ENCODE results near the gene NUP93.
A peak's percentile ranks its signal among the peaks of the same experiment; 100 is the strongest.

NUP93 gene

GRCh38 chr16:56729735-56730662, at the start of gene NUP93:
Gene NUP93 (plus strand): TSS chr16:56730129. CDS start chr16:56748248, 18,119 bp downstream.
- peak; percentile 90 for DNase-seq (ENCODE audit: low read depth)

GRCh38 chr16:56681939-56682702, 47.8 kb upstream of the NUP93 start, which contains the start of gene MT1X:
Gene MT1X (plus strand): TSS chr16:56682470. CDS start chr16:56682541, 71 bp downstream.
- DNase-seq (ENCODE audit: low read depth), result peak; percentile 91

DNA sequence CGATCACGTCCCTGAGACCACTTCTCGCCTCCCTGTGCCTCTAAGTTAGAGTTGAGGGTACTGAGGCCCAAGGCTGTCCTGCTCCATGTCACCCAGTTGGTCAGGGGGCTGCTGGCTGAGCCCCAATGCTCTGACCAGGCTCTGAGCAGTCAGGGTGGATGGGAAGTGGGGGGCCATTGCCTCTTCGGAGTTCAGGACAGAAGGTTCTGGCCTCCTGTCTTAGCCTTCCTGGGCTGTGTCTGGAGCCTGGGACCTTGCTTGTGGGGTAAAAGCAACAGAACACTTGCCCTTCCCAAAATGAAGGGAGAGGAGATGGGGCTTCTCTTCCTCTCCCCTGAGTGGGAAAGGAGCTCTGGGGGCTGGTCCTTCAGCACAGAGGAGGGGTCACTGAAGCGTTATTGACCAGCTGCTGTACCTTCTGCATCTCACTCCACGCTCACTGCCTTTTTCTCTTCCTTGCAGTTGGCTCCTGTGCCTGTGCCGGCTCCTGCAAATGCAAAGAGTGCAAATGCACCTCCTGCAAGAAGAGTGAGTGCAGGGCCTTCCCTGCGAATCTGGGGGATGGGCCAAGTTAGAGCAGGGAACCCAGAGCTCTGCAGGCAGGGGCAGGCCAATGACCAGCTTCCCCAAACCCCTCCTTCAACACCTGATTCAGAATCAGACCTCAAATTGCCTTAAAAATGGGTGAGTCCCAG, 47.1 kb upstream of the NUP93 start:
- DNase-seq (ENCODE audit: low read depth), result no peak

DNA sequence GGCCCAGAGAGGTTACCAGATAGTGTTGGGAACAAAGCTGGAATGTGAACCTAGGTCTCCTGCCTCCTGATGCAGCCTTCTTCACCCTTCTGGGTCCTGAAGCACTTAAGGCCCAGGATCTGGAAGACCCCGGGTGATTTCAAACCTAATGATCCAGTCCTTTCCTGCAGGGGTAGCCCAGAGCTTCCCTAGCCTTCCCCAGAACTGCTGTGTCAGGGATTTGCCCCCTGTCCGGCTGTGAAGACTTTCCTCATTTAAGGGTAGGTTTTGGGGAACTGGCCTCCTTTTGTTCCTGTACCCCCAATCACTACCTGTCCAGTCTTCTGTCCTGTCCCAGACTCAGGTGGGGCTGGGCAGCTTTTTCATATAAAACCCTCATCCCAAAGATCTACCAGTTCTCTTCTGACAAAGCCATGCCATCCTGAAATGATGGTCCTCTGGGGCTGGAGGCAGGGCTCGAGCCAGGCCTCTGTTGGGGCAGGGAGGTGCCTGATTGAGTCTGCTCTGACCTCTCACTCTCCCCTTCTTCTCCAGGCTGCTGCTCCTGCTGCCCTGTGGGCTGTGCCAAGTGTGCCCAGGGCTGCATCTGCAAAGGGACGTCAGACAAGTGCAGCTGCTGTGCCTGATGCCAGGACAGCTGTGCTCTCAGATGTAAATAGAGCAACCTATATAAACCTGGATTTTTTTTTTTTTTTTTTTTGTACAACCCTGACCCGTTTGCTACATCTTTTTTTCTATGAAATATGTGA, 46.3 kb upstream of the NUP93 start:
- DNase-seq (ENCODE audit: low read depth), result no peak

- DNase-seq (ENCODE audit: low read depth), result no peak
These were observed 45.5 kb upstream of the NUP93 start for GRCh38 chr16:56684256-56684925.

- DNase-seq (ENCODE audit: low read depth), result peak; percentile 36
These were observed 44.9 kb upstream of the NUP93 start for GRCh38 chr16:56684926-56685590.

DNA sequence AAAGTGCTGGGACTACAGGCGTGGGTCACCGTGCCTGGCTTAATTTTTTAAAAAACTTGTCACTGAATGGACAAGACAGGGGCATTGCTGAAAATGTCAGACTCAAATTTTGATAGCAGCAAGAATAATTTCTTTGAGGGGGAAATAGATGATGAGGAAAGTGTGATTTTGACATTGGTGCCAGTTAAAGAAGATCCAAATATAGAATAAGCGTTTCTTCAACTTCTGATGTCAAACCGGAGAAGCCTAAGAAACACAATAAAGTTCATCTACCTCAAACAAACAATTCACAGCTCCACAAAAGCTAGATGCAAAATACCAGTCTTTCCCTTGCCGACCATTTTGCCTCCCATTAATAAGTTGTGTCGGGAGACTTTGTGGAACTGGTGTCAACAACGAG, 43.2 kb upstream of the NUP93 start:
- no peak for DNase-seq (ENCODE audit: low read depth)

GRCh38 chr16:56688762-56689161, 41.2 kb upstream of the NUP93 start:
- DNase-seq (ENCODE audit: low read depth), result no peak

DNA sequence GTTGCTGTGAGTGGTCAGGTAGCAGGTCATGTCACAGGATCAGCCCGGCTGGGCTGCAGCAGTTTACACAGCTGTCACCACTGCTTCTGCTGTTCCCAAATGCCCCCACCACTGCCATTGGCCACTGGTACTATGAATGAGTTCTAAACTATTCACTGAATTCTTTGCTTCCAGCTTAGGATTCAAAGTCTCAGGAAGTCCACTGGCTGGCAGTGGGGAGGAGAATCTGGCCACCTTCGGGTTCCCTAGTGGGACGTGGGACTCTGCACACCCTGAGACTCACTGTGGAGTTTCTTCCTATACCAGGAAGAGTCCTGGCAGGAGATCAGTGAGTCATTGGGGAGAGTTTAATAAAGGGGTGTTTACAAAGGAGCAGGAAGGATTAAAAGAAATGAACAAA, 40.8 kb upstream of the NUP93 start:
- DNase-seq (ENCODE audit: low read depth), result no peak

GRCh38 chr16:56690420-56691122, 39.4 kb upstream of the NUP93 start:
- no peak for DNase-seq (ENCODE audit: low read depth)

DNA sequence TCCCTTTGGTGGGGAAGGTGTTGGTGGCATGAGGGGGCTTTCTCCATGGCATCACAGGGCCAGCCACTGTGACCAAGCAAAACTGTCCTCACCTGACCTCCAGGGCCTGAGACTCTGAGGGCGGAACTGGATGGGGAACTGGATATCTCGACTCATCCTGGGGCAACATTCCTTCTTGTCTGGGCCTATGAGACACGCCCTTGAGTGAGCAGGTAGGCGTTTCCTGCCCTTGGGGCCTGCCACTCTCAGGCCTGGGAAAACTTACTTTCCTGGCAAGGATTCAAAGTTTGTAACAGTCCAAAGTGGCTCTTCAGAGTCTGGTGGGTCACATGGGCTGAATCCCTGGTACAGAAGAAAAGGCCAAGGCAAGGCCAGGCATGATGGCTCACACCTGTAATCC, 38.0 kb upstream of the NUP93 start:
- DNase-seq (ENCODE audit: low read depth), result no peak

DNA sequence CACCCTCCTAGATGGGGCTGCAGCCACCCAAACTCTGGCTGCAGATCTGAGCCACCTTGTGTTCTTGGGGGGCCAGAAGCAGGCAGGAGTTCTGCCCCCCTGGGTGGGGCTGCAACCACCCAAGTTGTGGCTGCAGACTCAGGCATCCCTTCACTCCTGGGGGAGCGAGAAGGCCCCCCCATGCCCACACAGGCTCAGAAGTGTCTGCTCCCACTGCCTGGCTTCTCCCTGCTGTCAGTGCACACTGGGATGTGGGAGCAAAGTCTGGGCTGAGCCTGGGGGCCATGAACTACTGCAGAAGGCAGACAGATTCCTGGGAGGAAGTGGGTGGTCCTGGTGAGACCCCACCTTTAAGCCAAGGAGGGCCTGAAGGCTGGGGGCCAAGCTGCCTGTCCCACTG, 34.7 kb upstream of the NUP93 start:
- no peak for DNase-seq (ENCODE audit: low read depth)

DNA sequence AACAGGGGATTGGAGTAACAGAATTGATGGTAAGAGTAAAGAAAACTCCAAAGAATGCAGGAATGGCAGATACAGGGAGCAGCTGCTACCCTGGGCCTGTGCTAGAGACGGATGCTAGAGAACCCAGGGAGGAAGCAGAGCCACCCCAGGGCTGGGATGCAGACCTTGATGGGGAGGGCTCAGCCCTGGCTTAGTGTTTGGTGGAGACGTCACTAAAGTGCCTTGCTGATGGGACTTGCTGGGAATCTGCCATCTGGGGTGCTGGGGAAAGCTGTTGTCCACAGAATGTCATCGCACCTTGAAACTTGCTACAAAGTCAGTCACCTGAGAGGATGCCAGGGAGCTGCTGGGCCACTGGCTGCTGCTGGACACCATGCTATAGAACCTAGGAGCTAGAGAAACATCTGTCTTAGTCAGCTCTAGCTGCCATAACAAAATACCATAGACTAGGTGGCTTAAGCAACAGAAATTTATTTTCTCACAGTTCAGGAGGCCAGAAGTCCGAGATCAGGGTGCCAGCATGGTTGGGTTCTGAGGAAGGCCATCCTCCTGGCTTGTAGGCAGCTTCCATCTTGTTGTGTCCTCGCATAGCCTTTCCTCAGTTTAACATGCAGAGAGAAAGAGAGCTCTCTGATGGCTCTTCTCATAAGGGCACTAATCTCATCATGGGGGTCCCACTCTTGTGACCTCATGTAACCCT, 32.3 kb upstream of the NUP93 start:
- DNase-seq (ENCODE audit: low read depth), result no peak

DNA sequence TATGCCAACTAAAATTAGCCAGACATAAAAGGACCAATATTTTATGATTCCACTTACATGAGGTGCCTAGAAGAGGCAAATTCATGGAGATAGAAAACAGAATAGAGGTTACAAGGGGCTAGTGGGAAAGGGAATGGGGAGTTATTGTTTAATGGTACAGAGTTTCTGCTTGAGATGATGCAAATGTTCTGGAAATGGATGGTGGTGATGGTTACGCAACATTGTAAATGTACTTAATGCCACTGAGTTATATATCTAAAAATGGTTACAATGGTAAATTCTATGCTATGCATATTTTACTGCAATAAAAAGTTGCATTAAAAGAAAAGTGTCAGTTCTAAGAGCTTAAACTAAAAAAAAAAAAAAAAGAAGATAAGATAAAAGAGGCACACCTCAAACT, 29.7 kb upstream of the NUP93 start:
- DNase-seq (ENCODE audit: low read depth), result peak; percentile 36

DNA sequence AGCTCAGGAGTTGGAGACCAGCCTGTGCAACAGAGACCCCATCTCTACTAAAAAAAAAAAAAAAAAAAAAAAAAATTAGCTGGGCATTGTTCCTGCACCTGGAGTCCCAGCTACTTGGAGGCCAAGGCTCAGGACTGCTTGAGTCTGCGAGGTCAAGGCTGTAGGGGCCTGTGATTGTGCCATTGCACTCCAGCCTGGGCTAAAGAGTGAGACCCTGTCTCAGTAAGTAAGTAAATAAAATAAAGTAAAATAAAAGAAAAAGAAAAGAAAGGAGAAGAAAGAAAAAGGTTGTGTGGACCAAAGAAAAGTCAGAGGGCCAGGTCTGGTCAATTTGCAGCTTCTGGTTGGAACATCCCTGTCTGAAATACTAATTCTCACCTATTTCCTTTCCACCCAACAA, 29.3 kb upstream of the NUP93 start:
- DNase-seq (ENCODE audit: low read depth), result no peak

GRCh38 chr16:56701534-56701933, 28.4 kb upstream of the NUP93 start:
- DNase-seq (ENCODE audit: low read depth), result no peak

DNA sequence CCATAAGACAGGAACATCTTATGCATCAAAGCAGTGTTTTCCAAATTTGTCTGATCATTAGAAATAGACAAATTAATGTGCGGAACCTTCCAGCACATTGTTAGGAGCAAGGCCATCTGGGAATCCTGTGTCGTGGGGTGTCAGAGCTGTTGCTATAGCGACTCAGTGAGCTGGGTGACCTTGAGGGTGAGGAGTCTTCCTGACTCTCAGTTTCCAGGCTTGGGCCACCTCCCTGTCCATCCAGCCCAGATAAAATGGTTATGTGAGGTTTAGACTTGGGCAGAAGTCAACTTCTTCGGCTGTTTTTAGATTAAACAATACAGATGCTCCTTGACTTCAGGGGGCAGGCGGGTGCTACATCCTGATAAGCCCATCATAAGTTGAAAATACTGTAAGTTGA, 27.1 kb upstream of the NUP93 start:
- DNase-seq (ENCODE audit: low read depth), result no peak

GRCh38 chr16:56708525-56709442, 21.1 kb upstream of the NUP93 start:
- DNase-seq (ENCODE audit: low read depth), result no peak
